Natural killer cell (primary cell): ENCODE data around the gene MED13L. TPM values are rescaled to one million over a fixed set of nuclear protein-coding genes. Genes with fewer than 3 reads are reported as not detected.

Experiments
- ATAC-seq, 3 donors: fragments of 150-1000 bp in 2 of 3; fragments of 200-7000 bp in 1 of 3; cut with Tn5 transposase; 1 replicate in 1 of 3; 2 replicates in 2 of 3; pipeline ENCODE4 v1.10.0; 2021; ENCODE audit warnings: mild to moderate bottlenecking in 2 of 3, moderate library complexity in 2 of 3
- DNase-seq, 2 donors: peaks; one replicate each; pipeline versions ENCODE4 v3.0.0 to v3.0.0-alpha.2; 2013 to 2021; ENCODE audit warnings: mixed read lengths in 1 of 2
- H3K27ac ChIP-seq: one replicate; pipeline ENCODE4 v1.5.1; 2013; ENCODE audit warnings: mild to moderate bottlenecking, low read length
- H3K27me3 ChIP-seq: one replicate; pipeline ENCODE4 v1.6.1; 2013; ENCODE audit warnings: low read length; ENCODE audit not compliant: control insufficient read depth, insufficient read depth
- H3K36me3 ChIP-seq: one replicate; pipeline ENCODE4 v1.6.1; 2013; ENCODE audit warnings: low read length; ENCODE audit not compliant: control insufficient read depth, insufficient read depth
- H3K4me1 ChIP-seq: one replicate; pipeline ENCODE4 v1.6.1; 2013; ENCODE audit warnings: low read length; ENCODE audit not compliant: control insufficient read depth, insufficient read depth
- H3K4me3 ChIP-seq: one replicate; pipeline ENCODE4 v1.5.1; 2013; ENCODE audit warnings: low read length
- H3K9me3 ChIP-seq: one replicate; pipeline ENCODE4 v1.6.1; 2013; ENCODE audit warnings: low read length; ENCODE audit not compliant: control insufficient read depth, insufficient read depth
- H3K27ac Mint-ChIP-seq, 2 donors: one replicate each; pipeline ENCODE4 v1.8.0; 2022; ENCODE audit warnings: mild to moderate bottlenecking in 2 of 2, mixed read lengths in 2 of 2, moderate library complexity in 1 of 2
- H3K27me3 Mint-ChIP-seq, 2 donors: one replicate each; pipeline ENCODE4 v1.8.0; 2022; ENCODE audit warnings: low read depth in 2 of 2, mixed read lengths in 2 of 2
- H3K36me3 Mint-ChIP-seq: one replicate; pipeline ENCODE4 v1.8.0; 2022; ENCODE audit warnings: mixed read lengths
- H3K4me1 Mint-ChIP-seq, 2 donors: one replicate each; pipeline ENCODE4 v1.8.0; 2022; ENCODE audit warnings: mixed read lengths in 2 of 2
- H3K4me3 Mint-ChIP-seq: one replicate; pipeline ENCODE4 v1.8.0; 2022; ENCODE audit warnings: mild to moderate bottlenecking, moderate library complexity, mixed read lengths
- H3K9me3 Mint-ChIP-seq, 2 donors: one replicate each; pipeline ENCODE4 v1.8.0; 2022; ENCODE audit warnings: mixed read lengths in 2 of 2
- WGBS: methylation state at CpG from one replicate; pipeline ENCODE4 v1.1.7; 2013; ENCODE audit warnings: missing lambda C conversion rate; ENCODE audit not compliant: insufficient coverage; 5-methylcytosine and 5-hydroxymethylcytosine counted together
- intact Hi-C: fragments of 100-400 bp; cut with micrococcal nuclease; formaldehyde crosslinking; loops from one replicate; pipeline ENCODE4 v1.14.2; 2022
- total RNA-seq, 4 donors: library from RNA; stranded (reverse); fragments of 120-200 nt in 1 of 4; gene quantifications; one replicate each; pipeline versions ENCODE4 v1.2.3 to v1.2.4, GENCODE V29; 2013 to 2022
- TF ChIP-seq, protein P1 (sequence below): fragments of 200-600 bp; IDR thresholded peaks from one replicate; pipeline ENCODE4 v1.8.0; 2022; ENCODE audit warnings: antibody characterized with exemption

MED13L gene
- total RNA-seq, 3 donors from 2014 or later (not counting 1 experiment from before 2014, with no cell fraction given) = 237 to 316 (median 240) TPM

DNA sequence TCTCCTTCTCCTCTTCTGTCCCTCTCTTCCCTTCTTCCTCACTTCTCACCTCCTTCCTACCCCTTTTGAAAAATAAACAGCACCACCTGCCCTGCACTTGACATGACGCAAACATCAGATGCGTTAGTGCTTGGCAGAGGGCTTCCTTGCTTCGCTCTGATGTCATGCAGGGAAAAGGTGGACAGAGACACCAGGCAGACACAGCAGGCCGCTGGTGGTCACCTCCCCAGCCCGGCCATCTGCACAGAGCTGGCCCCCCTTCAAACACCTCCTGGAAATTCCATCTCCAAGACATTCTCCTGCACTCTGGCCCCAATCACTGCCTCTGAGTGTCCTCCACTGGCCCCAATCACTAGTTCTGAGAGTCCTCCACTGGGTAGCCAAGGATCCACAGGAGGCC, 353.6 kb downstream of the MED13L start:
- Mint-ChIP-seq H3K36me3 (no peaks in the 10 kb centered on the region), H3K27ac (no peak overlapping the region), H3K4me1 (no peaks in the 10 kb centered on the region), H3K9me3 (peaks cover 2% of the 10 kb centered on the region in 2 donors), H3K4me3 (no peak overlapping the region), H3K27me3 (peaks cover 10% of the 10 kb centered on the region in 2 donors)
- H3K4me3 ChIP-seq = no peak overlapping the region
- no peaks in the 10 kb centered on the region for H3K27me3 ChIP-seq
- DNase-seq (no peak), ATAC-seq (no peak)
- H3K4me1 ChIP-seq = no peaks in the 10 kb centered on the region
- intact Hi-C loops = no loop called here
- WGBS = 91% methylated on average over 5 of the region's 5 CpGs
- no peaks in the 10 kb centered on the region for H3K36me3 ChIP-seq
- H3K27ac ChIP-seq = no peak overlapping the region
- TF ChIP-seq, protein P1, sequence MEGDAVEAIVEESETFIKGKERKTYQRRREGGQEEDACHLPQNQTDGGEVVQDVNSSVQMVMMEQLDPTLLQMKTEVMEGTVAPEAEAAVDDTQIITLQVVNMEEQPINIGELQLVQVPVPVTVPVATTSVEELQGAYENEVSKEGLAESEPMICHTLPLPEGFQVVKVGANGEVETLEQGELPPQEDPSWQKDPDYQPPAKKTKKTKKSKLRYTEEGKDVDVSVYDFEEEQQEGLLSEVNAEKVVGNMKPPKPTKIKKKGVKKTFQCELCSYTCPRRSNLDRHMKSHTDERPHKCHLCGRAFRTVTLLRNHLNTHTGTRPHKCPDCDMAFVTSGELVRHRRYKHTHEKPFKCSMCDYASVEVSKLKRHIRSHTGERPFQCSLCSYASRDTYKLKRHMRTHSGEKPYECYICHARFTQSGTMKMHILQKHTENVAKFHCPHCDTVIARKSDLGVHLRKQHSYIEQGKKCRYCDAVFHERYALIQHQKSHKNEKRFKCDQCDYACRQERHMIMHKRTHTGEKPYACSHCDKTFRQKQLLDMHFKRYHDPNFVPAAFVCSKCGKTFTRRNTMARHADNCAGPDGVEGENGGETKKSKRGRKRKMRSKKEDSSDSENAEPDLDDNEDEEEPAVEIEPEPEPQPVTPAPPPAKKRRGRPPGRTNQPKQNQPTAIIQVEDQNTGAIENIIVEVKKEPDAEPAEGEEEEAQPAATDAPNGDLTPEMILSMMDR = no peak
- peaks cover 5% of the 10 kb centered on the region for H3K9me3 ChIP-seq

DNA sequence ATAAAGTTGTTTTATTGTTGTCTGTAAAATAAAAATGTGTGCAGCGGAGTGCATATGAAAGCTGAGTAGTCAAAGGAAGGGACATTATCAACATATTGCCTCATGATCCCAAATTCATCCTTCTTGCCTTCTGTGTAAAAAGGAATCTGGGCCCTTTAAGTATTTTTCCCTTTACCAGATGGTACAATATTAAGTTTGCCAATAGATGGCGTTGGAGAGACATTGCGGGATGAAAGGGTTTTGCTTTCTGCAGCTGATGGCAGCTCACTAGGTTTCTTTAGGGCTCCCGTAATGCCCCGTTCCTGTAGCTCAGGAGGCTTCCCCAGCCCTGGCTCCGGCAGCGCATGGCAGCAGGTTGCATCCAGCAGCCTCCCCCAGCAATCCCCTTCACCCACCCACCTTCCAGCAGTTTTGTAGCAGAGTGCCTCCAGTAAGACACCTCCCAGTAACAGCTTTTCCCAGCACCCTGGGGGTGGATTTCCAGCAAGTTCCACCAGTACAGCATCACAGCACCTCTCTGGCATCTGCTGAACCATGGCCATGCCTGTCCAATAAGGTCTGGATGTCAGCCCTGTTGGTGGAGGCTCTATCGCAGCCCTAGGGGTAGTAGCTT, 354.4 kb downstream of the MED13L start:
- Histone ChIP-seq H3K4me1 (no peaks in the 10 kb centered on the region), H3K27ac (no peak overlapping the region), H3K27me3 (no peaks in the 10 kb centered on the region), H3K36me3 (no peaks in the 10 kb centered on the region), H3K4me3 (no peak overlapping the region), H3K9me3 (peaks cover 5% of the 10 kb centered on the region)
- no peak overlapping the region for H3K4me3 Mint-ChIP-seq
- H3K4me1 Mint-ChIP-seq = no peaks in the 10 kb centered on the region
- peaks cover 15 to 16% of the 10 kb centered on the region in 2 donors for H3K27me3 Mint-ChIP-seq
- no peak for DNase-seq
- H3K27ac Mint-ChIP-seq = no peak overlapping the region
- intact Hi-C loops = no loop called here
- peaks cover 2% of the 10 kb centered on the region in 2 donors for H3K9me3 Mint-ChIP-seq
- no peak for ATAC-seq
- TF ChIP-seq, protein P1 = no peak
- WGBS = 84% methylated on average over 7 of the region's 8 CpGs
- no peaks in the 10 kb centered on the region for H3K36me3 Mint-ChIP-seq

DNA sequence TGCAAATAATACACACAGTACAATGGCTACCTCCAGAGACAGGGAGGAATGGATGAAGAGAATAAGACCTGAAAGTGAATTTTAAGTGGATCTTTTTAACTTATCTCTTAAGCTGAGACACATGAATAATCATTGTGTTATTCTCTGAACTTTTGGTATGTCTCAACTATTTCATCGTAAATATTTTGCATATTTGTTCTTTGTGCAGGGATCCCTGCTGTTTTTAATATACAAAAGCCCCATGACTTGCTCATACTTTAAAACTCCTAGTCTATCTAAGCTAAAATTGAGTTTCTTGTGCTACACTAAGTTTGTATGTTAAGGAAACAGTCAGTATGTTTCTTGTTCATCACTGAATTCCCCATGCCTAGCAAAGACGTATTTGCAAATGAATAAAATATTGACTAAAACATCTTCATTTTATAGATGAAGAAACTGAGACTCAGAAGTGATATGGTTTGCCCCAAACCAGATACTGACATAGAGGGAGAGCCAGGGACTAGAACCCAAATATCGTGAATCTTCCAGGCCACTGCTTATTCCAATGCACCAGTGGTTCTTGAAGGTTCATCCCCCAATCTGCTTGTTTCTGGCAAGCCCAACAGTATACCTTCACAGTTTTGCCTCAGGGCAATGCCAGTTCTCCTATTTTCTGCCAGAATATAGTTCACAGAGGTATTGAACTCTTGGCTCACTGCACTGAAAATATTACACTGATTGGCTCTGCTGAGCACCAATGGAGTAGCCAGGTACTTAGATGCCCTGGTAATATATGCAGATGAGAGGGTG, 356.9 kb downstream of the MED13L start:
- ATAC-seq (no peak), DNase-seq (no peak)
- Histone ChIP-seq H3K9me3 (peaks cover 5% of the 10 kb centered on the region), H3K36me3 (no peaks in the 10 kb centered on the region), H3K27me3 (peaks cover 7% of the 10 kb centered on the region), H3K27ac (no peak overlapping the region), H3K4me1 (peaks cover 3% of the 10 kb centered on the region), H3K4me3 (no peak overlapping the region)
- Mint-ChIP-seq H3K4me3 (no peak overlapping the region), H3K27me3 (peaks cover 21 to 24% of the 10 kb centered on the region in 2 donors), H3K36me3 (no peaks in the 10 kb centered on the region), H3K9me3 (peaks cover 2% of the 10 kb centered on the region in 2 donors), H3K4me1 (no peaks in the 10 kb centered on the region), H3K27ac (no peak overlapping the region)
- WGBS = 81% methylated on average over 3 of the region's 3 CpGs
- TF ChIP-seq, protein P1 = no peak
- intact Hi-C loops = no loop called here
